Activated naive CD4-positive, alpha-beta T cell treated with anti-CD3 and anti-CD28 coated beads, Interleukin-2, amount 50 U/mL, for 24 hours (primary cell): ENCODE results near the gene SLC37A1.

ENCODE experiments used
- H3K27ac Mint-ChIP-seq: one replicate; pipeline ENCODE4 v1.8.0; 2021; ENCODE audit warnings: mild to moderate bottlenecking, mixed read lengths
- H3K27me3 Mint-ChIP-seq: one replicate; pipeline ENCODE4 v1.8.0; 2021; ENCODE audit warnings: mixed read lengths
- H3K36me3 Mint-ChIP-seq: one replicate; pipeline ENCODE4 v1.8.0; 2021; ENCODE audit warnings: mixed read lengths
- H3K4me1 Mint-ChIP-seq: one replicate; pipeline ENCODE4 v1.8.0; 2021; ENCODE audit warnings: mixed read lengths
- H3K4me3 Mint-ChIP-seq: one replicate; pipeline ENCODE4 v1.8.0; 2021; ENCODE audit warnings: mild to moderate bottlenecking, mixed read lengths
- H3K9me3 Mint-ChIP-seq: one replicate; pipeline ENCODE4 v1.8.0; 2021; ENCODE audit warnings: mixed read lengths

SLC37A1 gene

GRCh38 chr21:42475036-42475435, 38.6 kb upstream of the SLC37A1 start:
- Mint-ChIP-seq H3K27ac (no peak overlapping the region), H3K4me1 (no peaks in the 10 kb centered on the region), H3K36me3 (no peaks in the 10 kb centered on the region), H3K9me3 (no peaks in the 10 kb centered on the region), H3K4me3 (no peak overlapping the region), H3K27me3 (no peaks in the 10 kb centered on the region)

- Mint-ChIP-seq H3K36me3 (no peaks in the 10 kb centered on the region), H3K4me3 (no peak overlapping the region), H3K4me1 (no peaks in the 10 kb centered on the region), H3K27ac (no peak overlapping the region), H3K27me3 (no peaks in the 10 kb centered on the region), H3K9me3 (no peaks in the 10 kb centered on the region)
Measured at GRCh38 chr21:42475526-42476387, 37.9 kb upstream of the SLC37A1 start.

GRCh38 chr21:42476388-42477331, 37.0 kb upstream of the SLC37A1 start:
- Mint-ChIP-seq H3K27me3 (no peaks in the 10 kb centered on the region), H3K9me3 (no peaks in the 10 kb centered on the region), H3K4me3 (no peak overlapping the region), H3K27ac (no peak overlapping the region), H3K4me1 (no peaks in the 10 kb centered on the region), H3K36me3 (no peaks in the 10 kb centered on the region)

GRCh38 chr21:42478504-42478903, 35.1 kb upstream of the SLC37A1 start:
- no peaks in the 10 kb centered on the region for H3K9me3 Mint-ChIP-seq
- no peaks in the 10 kb centered on the region for H3K36me3 Mint-ChIP-seq
- no peaks in the 10 kb centered on the region for H3K27me3 Mint-ChIP-seq
- no peak overlapping the region for H3K27ac Mint-ChIP-seq
- no peaks in the 10 kb centered on the region for H3K4me1 Mint-ChIP-seq
- H3K4me3 Mint-ChIP-seq: no peak overlapping the region

GRCh38 chr21:42479582-42479981, 34.1 kb upstream of the SLC37A1 start:
- H3K4me3 Mint-ChIP-seq: no peak overlapping the region
- no peaks in the 10 kb centered on the region for H3K36me3 Mint-ChIP-seq
- H3K27ac Mint-ChIP-seq: peak overlapping the region; percentile 57
- H3K27me3 Mint-ChIP-seq: no peaks in the 10 kb centered on the region
- H3K4me1 Mint-ChIP-seq: no peaks in the 10 kb centered on the region
- no peaks in the 10 kb centered on the region for H3K9me3 Mint-ChIP-seq

- H3K4me3 Mint-ChIP-seq: no peak overlapping the region
Measured at GRCh38 chr21:42480736-42481135, 32.9 kb upstream of the SLC37A1 start.

GRCh38 chr21:42481169-42481568, 32.5 kb upstream of the SLC37A1 start:
- no peaks in the 10 kb centered on the region for H3K27me3 Mint-ChIP-seq
- no peak overlapping the region for H3K27ac Mint-ChIP-seq
- H3K4me1 Mint-ChIP-seq: no peaks in the 10 kb centered on the region
- no peak overlapping the region for H3K4me3 Mint-ChIP-seq
- H3K36me3 Mint-ChIP-seq: no peaks in the 10 kb centered on the region
- H3K9me3 Mint-ChIP-seq: no peaks in the 10 kb centered on the region

More at GRCh38 chr21:42480736-42481135, 32.9 kb upstream of the SLC37A1 start:
- Mint-ChIP-seq H3K36me3 (no peaks in the 10 kb centered on the region), H3K9me3 (no peaks in the 10 kb centered on the region), H3K27me3 (no peaks in the 10 kb centered on the region), H3K4me1 (no peaks in the 10 kb centered on the region), H3K27ac (no peak overlapping the region)

GRCh38 chr21:42484966-42485365, 28.7 kb upstream of the SLC37A1 start:
- Mint-ChIP-seq H3K27ac (no peak overlapping the region), H3K36me3 (no peaks in the 10 kb centered on the region), H3K9me3 (no peaks in the 10 kb centered on the region), H3K4me1 (peaks cover 3% of the 10 kb centered on the region), H3K4me3 (no peak overlapping the region), H3K27me3 (peaks cover 3% of the 10 kb centered on the region)

GRCh38 chr21:42486072-42486471, 27.6 kb upstream of the SLC37A1 start:
- H3K27me3 Mint-ChIP-seq: peaks cover 3% of the 10 kb centered on the region
- H3K4me3 Mint-ChIP-seq: no peak overlapping the region
- H3K9me3 Mint-ChIP-seq: no peaks in the 10 kb centered on the region
- peak overlapping the region; percentile 14 for H3K27ac Mint-ChIP-seq
- no peaks in the 10 kb centered on the region for H3K36me3 Mint-ChIP-seq
- peaks cover 3% of the 10 kb centered on the region for H3K4me1 Mint-ChIP-seq

- no peak overlapping the region for H3K27ac Mint-ChIP-seq
- no peaks in the 10 kb centered on the region for H3K9me3 Mint-ChIP-seq
- no peaks in the 10 kb centered on the region for H3K36me3 Mint-ChIP-seq
- peaks cover 3% of the 10 kb centered on the region for H3K4me1 Mint-ChIP-seq
- H3K4me3 Mint-ChIP-seq: no peak overlapping the region
- H3K27me3 Mint-ChIP-seq: peaks cover 3% of the 10 kb centered on the region
Measured at GRCh38 chr21:42486531-42486930, 27.1 kb upstream of the SLC37A1 start.

- Mint-ChIP-seq H3K4me1 (peaks cover 10% of the 10 kb centered on the region), H3K4me3 (no peak overlapping the region), H3K27ac (no peak overlapping the region), H3K36me3 (no peaks in the 10 kb centered on the region), H3K27me3 (peaks cover 3% of the 10 kb centered on the region), H3K9me3 (no peaks in the 10 kb centered on the region)
Measured at GRCh38 chr21:42489006-42489563, 24.6 kb upstream of the SLC37A1 start.

- no peak overlapping the region for H3K4me3 Mint-ChIP-seq
- no peaks in the 10 kb centered on the region for H3K9me3 Mint-ChIP-seq
Measured at GRCh38 chr21:42489991-42490390, 23.7 kb upstream of the SLC37A1 start.

GRCh38 chr21:42490720-42491119, 22.9 kb upstream of the SLC37A1 start:
- Mint-ChIP-seq H3K36me3 (no peaks in the 10 kb centered on the region), H3K4me1 (peaks cover 10% of the 10 kb centered on the region), H3K27me3 (peaks cover 3% of the 10 kb centered on the region), H3K4me3 (no peak overlapping the region), H3K27ac (no peak overlapping the region), H3K9me3 (no peaks in the 10 kb centered on the region)

More at GRCh38 chr21:42489991-42490390, 23.7 kb upstream of the SLC37A1 start:
- no peak overlapping the region for H3K27ac Mint-ChIP-seq
- no peaks in the 10 kb centered on the region for H3K36me3 Mint-ChIP-seq
- peaks cover 3% of the 10 kb centered on the region for H3K27me3 Mint-ChIP-seq
- peaks cover 10% of the 10 kb centered on the region for H3K4me1 Mint-ChIP-seq

GRCh38 chr21:42491328-42491727, 22.3 kb upstream of the SLC37A1 start:
- H3K36me3 Mint-ChIP-seq: no peaks in the 10 kb centered on the region
- H3K27me3 Mint-ChIP-seq: peaks cover 3% of the 10 kb centered on the region
- no peaks in the 10 kb centered on the region for H3K9me3 Mint-ChIP-seq
- H3K4me1 Mint-ChIP-seq: peaks cover 14% of the 10 kb centered on the region
- no peak overlapping the region for H3K27ac Mint-ChIP-seq
- H3K4me3 Mint-ChIP-seq: no peak overlapping the region

GRCh38 chr21:42492201-42492600, 21.5 kb upstream of the SLC37A1 start:
- Mint-ChIP-seq H3K27me3 (no peaks in the 10 kb centered on the region), H3K4me1 (peaks cover 17% of the 10 kb centered on the region), H3K9me3 (no peaks in the 10 kb centered on the region), H3K27ac (peak overlapping the region; percentile 59), H3K36me3 (no peaks in the 10 kb centered on the region), H3K4me3 (no peak overlapping the region)
